Renal cortex interstitium (tissue), 11 donors: Measurements from ENCODE around the gene PLA2G12A. TPM values are rescaled to one million over a fixed set of nuclear protein-coding genes. Genes with fewer than 3 reads are reported as not detected.

ENCODE experiments used
- DNase-seq, 11 donors: peaks; one replicate each; pipeline ENCODE4 v3.0.0-alpha.2; 2013; ENCODE audit warnings: low read depth in 9 of 11, low spot score in 4 of 11; ENCODE audit errors: extremely low read depth in 1 of 11
- polyA plus RNA-seq, 3 donors: library from polyadenylated mRNA; unstranded; fragments of 120-200 nt; gene quantifications; one replicate each; pipeline ENCODE4 v1.2.1, GENCODE V29; 2013; ENCODE audit not compliant: insufficient read length in 3 of 3

The PLA2G12A gene
- polyA plus RNA-seq, 3 donors: 26.9 to 35.4 (median 28.5) TPM

DNA sequence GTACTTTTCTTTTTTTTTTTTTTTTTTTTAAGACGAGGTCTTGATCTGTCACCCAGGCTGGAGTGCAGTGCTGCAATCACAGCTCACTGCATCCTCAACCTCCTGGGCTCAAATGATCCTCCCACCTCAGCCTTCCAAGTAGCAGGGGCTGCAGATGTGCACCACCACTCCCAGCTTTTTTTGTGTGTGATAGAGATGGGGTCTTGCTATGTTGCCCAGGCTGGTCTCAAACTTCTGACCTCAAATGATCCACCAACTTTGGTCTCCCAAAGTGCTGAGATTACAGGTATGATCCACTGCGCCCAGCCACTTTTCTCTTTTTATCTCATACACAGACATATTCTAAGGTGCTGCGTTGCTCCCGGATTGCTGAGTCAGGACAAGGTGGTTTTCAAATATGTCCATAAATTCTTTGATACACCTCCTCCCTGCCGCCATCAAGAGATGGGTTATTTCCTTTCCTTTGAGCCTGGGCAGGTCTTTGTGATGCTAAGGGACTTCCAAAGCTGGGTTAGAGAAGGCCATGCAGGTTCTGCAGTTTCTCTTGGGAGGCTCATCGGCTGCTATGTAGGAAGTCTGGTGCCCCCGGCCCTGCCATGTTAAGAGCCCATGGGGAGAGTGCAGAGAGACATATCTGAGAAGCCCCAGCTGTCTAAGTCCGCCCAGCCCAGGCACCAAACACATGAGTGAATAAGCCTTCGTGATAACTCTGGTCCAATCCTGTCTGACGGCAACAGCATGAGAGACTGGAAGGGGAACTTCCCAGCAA lies 8.4 kb upstream of the PLA2G12A start:
- DNase-seq: no peak

GRCh38 chr4:109735566-109736365 lies 5.9 kb upstream of the PLA2G12A start:
- DNase-seq: no peak

DNA sequence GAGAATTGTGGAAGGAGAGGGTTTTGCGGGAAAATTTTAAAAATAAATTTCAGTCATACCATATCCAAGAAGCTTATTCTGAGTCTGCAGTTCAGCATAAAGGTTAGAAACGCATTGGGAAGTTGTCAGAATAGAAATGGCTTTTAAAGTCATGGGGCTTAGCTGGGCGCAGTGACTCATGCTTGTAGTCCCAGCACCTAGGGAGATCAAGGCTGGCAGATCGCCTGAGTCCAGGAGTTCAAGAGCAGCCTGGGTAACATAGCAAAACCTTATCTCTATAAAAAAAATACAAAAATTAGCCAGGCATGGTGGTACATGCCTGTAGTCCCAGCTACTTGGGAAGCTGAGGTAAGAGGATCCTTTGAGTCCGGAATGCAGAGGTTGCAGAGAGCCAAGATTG lies 3.9 kb upstream of the PLA2G12A start:
- DNase-seq: no peak

GRCh38 chr4:109730619-109731545 lies 1.0 kb upstream of the PLA2G12A start:
- DNase-seq: peak in 1 of 11 donors; percentile 6

DNA sequence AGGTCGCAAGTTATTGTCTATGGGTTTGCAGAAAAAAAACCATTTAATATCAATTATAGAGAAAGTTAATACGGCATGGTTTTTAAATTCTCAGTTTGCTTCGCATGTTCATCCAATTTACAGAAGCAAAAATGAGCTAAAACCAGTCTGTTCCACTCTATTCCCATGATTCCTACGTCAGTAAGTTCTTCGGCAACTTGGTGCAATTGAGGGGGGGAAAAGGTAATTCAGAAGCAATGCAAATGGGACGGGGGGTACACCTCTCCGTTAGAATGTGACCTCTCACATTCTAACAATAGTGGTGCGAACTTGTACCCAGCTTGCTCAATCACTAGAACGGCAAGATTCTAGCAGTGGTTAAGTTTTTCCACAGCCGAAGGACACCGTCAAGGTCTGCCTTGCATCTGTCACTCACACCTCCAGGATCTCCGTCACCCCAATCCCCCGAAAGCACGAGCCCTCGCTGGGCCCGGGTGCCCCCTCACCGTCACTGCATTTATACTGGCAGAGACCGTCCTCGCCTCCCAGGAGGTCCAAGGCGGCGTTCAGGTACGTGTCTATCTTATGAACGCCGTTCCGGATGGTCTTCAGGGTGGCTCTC lies 653 bp downstream of the PLA2G12A start:
- DNase-seq: peak in 4 of 11 donors; percentile 11 to 31 (median 18)

GRCh38 chr4:109728385-109728784 lies 1.5 kb downstream of the PLA2G12A start:
- no peak for DNase-seq

DNA sequence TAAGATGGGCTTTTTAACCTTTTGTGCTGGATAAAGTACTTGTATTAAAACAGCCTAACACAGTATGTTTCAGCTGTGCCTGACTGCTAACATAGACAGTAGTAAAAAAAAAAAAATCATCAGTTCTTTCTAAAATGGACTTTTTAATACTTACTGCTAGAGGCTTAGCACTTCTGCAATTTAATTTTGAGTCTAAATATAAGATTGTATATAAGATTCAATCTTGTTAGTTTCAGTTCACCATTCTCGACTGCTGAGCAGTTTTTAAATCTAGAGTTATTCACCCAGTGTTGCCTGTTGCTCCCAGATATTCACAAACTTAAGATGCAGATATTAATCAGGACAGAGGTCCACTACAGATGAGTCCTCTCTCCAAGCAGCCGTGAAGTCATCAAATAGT lies 6.8 kb downstream of the PLA2G12A start:
- DNase-seq: no peak

GRCh38 chr4:109722357-109722756 lies 7.5 kb downstream of the PLA2G12A start:
- DNase-seq: no peak

DNA sequence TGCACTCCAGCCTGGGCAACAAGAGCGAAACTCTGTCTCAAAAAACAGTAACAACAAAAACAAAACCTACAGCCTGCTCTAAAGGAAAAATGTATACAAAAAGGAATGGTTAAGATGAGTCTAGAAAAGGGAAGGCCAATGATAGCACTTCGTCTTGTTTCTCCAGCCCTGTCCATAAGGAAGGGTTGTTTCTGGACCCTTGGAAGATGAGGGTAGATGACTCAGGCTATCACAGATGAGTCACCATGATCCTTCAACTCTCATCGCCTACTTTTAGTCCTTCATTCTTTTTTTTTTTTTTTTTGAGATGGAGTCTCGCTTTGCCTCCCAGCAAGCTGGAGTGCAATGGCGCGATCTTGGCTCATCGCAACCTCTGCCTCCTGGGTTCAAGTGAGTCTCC lies 8.8 kb downstream of the PLA2G12A start:
- no peak for DNase-seq

DNA sequence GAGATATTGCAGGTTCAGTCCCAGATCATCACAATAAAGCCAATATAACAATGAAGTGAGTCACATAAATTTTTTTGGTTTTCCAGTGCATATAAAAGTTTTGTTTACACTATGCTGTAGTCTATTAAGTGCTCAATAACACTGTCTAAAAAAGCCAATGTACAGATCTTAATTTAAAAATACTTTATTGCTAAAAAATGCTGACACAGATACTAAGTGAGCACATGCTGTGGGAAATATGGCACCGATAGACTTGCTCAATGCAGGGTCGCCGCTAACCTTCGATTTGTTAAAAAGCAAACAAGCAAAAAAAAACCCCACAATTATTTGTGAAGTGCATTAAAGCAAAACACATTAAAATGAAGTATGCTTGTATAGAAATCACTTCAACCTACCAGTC lies 10.3 kb downstream of the PLA2G12A start:
- no peak for DNase-seq

- DNase-seq: no peak
These were observed 11.1 kb downstream of the PLA2G12A start for GRCh38 chr4:109718759-109719158.

DNA sequence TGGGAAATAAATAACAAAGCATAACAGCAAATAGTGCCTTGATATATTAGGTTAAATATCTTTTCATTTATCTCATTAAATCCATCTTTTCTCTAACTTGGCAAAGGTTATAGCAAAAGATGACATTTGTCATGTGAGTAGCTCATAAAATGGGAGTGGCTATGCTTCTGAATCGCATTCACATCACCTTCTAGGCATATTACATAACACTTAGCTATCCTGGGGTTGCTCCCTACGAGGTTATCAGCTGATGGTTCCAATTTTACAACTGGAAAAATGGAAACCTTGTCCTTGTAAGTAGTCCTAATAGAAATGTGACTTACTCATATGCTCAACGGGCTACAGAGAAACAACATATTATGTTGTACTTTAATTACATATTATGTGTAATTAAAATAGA lies 16.4 kb downstream of the PLA2G12A start:
- DNase-seq: no peak

DNA sequence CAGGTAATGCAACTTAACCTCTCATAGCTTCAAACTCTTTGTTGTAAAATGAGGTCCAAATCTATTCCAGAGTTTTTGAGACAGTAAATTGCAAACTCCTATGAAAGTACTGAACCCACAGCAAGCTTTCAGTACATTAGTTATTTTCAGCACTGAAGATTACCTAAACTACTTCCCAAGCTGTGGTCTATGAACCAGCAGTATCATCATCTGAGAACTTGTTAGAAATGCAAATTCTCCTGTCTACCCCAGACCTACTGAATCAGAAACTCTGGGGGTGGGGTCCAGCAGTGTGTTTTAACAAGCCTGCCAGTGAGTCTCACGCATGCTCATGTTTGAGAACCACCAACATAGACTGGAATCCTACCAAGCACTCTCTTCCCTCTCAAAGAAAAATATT lies 20.9 kb downstream of the PLA2G12A start:
- DNase-seq: no peak

DNA sequence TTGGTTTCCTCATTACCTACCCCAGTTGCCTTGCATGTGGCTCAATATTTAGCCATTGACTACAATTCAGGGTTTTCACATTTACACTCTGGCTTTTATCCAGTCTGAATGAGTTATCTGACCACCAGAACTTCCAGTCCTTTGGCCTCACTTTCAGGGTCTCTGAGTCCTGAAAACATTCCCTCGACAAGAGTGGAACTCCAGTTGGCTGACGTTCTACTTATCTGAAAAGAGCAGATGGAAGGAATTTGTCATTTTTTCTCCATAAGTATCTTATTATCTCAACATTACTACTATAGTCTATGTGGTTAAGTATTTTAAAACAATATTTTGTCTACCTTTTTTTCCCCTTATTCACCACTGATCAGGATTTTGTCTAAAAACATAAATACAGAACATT lies 21.4 kb downstream of the PLA2G12A start:
- DNase-seq: no peak

DNA sequence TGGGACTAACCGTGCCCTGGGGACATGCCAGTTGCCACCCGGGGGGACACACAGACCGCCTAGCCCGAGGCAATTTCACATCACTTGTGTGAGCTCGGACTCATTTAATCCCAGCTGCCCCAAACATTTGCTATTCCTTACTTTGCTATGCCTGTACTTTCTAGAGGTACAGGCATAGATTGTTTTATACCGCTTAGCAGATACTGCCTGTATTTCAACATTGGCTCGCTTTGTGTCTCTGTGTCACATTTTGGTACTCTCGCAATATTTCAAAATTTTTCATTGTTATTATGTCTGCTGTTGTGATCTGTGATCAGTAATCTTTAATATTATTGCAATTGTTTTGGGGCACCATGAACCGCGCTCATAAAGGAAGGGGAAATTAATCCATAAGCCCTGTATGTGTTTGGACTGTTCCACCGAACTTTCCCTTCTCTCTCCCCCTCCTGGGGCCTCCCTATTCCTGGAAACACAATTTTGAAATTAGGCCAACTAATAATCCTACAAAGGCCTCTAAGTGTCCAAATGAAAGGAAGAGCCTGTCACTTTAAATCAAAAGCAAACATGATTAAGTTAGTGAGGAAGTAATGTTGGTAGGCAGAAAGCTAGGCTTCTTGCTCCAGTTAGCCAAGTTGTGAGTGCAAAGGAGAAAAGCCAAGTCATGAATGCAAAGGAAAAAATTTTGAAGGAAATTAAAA lies 26.1 kb downstream of the PLA2G12A start:
- DNase-seq: peak in 3 of 11 donors; percentile 18 to 65 (median 38)

GRCh38 chr4:109702950-109703663 lies 26.8 kb downstream of the PLA2G12A start, which contains the start of gene CASP6:
CASP6 (minus strand) TSS chr4:109703445; CDS start chr4:109703395, 50 bp downstream.
- peak in 9 of 11 donors; percentile 54 to 83 (median 72) for DNase-seq

- peak in 7 of 11 donors; percentile 8 to 15 (median 13) for DNase-seq
These were observed 28.1 kb downstream of the PLA2G12A start for GRCh38 chr4:109701566-109702410.
